PC-3 (cell line): Measurements from ENCODE around the gene GPBP1L1. TPM values are rescaled to one million over a fixed set of nuclear protein-coding genes. Genes with fewer than 3 reads are reported as not detected.
A peak's percentile ranks its signal among the peaks of the same experiment; 100 is the strongest.

Experiments used
- ATAC-seq: fragments of 200-7000 bp; cut with Tn5 transposase; 2 replicates; pipeline ENCODE4 v1.9.1; 2020; ENCODE audit warnings: mild to moderate bottlenecking, moderate library complexity
- BruUV-seq: library from RNA; stranded (reverse); fragments of 400-500 nt; replicated peaks from 2 replicates; lab custom pipeline; 2021; lab: Mats Ljungman, UMichigan
- CTCF ChIA-PET: fragments of 300-600 bp; sonication (Branson Sonifier 250); formaldehyde crosslinking; loops from one replicate; lab custom pipeline; 2022; ENCODE audit warnings: antibody characterized with exemption; lab: Charles Lee
- POLR2A ChIA-PET: fragments of 300-600 bp; sonication (Branson Sonifier 250); formaldehyde crosslinking; loops from one replicate; lab custom pipeline; 2022; ENCODE audit warnings: antibody characterized with exemption; ENCODE audit not compliant: unreplicated experiment; lab: Charles Lee
- DNase-seq: peaks from one replicate; pipeline ENCODE4 v3.0.0-alpha.2; 2015
- H2AFZ ChIP-seq: fragments of 300-600 bp; sonication (generic); 2 replicates; pipeline ENCODE4 v1.6.0; 2016; ENCODE audit warnings: antibody characterized with exemption, low read length
- H3F3A ChIP-seq: fragments of 300-600 bp; sonication (generic); one replicate; pipeline ENCODE4 v1.6.0; 2017; ENCODE audit warnings: antibody characterized with exemption, low read length, control low read depth, mild to moderate bottlenecking; ENCODE audit not compliant: unreplicated experiment
- H3K27ac ChIP-seq: fragments of 300-600 bp; sonication (generic); 2 replicates; pipeline ENCODE4 v1.5.1; 2016; ENCODE audit warnings: mild to moderate bottlenecking, low read length
- H3K27me3 ChIP-seq: fragments of 300-600 bp; sonication (generic); 2 replicates; pipeline ENCODE4 v1.6.1; 2016; ENCODE audit warnings: low read length, mixed read lengths
- H3K36me3 ChIP-seq: fragments of 300-600 bp; sonication (generic); 2 replicates; pipeline ENCODE4 v1.6.1; 2016; ENCODE audit warnings: low read depth, mixed run types, low read length, mixed read lengths
- H3K4me1 ChIP-seq: fragments of 300-600 bp; sonication (generic); 2 replicates; pipeline ENCODE4 v1.5.1; 2016; ENCODE audit warnings: low read length; ENCODE audit not compliant: insufficient read depth
- H3K4me2 ChIP-seq: fragments of 300-600 bp; sonication (generic); 2 replicates; pipeline ENCODE4 v1.6.0; 2016; ENCODE audit warnings: low read length
- H3K4me3 ChIP-seq: fragments of 300-600 bp; sonication (generic); 2 replicates; pipeline ENCODE4 v1.5.1; 2016; ENCODE audit warnings: mild to moderate bottlenecking, low read length, mixed read lengths
- H3K79me2 ChIP-seq: fragments of 300-600 bp; sonication (generic); 2 replicates; pipeline ENCODE4 v1.6.1; 2017; ENCODE audit warnings: low read length, mixed read lengths
- H3K9ac ChIP-seq: fragments of 300-600 bp; sonication (generic); 2 replicates; pipeline ENCODE4 v1.6.0; 2016; ENCODE audit warnings: mild to moderate bottlenecking, low read length
- H3K9me2 ChIP-seq: fragments of 300-600 bp; sonication (generic); replicated peaks from 2 replicates; pipeline ENCODE4 v1.6.1; 2016; ENCODE audit warnings: mixed run types, low read length, mixed read lengths
- H3K9me3 ChIP-seq: fragments of 300-600 bp; sonication (generic); 2 replicates; pipeline ENCODE4 v1.6.1; 2016; ENCODE audit warnings: low read length, mixed read lengths
- H4K20me1 ChIP-seq: fragments of 300-600 bp; sonication (generic); 2 replicates; pipeline ENCODE4 v1.6.1; 2016; ENCODE audit warnings: low read length, mixed read lengths
- EZH2 ChIP-seq: fragments of 300-600 bp; sonication (generic); IDR thresholded peaks from one replicate; pipeline ENCODE4 v1.6.1; 2017; ENCODE audit warnings: antibody characterized with exemption, mild to moderate bottlenecking, low read length; ENCODE audit not compliant: unreplicated experiment
- EZH2phosphoT487 ChIP-seq: fragments of 300-600 bp; sonication (generic); IDR thresholded peaks from 2 replicates; pipeline ENCODE4 v1.6.1; 2018; ENCODE audit warnings: mild to moderate bottlenecking, antibody characterized with exemption, low read length, borderline replicate concordance
- intact Hi-C: fragments of 100-400 bp; cut with micrococcal nuclease; formaldehyde crosslinking; loops from 2 replicates; pipeline ENCODE4 v1.9.0; 2023
- total RNA-seq: library from RNA; depleted of rRNA; stranded (reverse); fragments of >200 nt; gene quantifications from 2 replicates; pipeline ENCODE4 v1.2.3, GENCODE V29; 2014
- TF ChIP-seq, protein P1 (sequence below): fragments of 300-600 bp; sonication (generic); conservative IDR thresholded peaks from 2 replicates; pipeline ENCODE4 v1.5.1; 2017; ENCODE audit warnings: antibody characterized with exemption, low read depth, mild to moderate bottlenecking, low read length

The GPBP1L1 gene
- total RNA-seq, 1 experiment from 2014 or later, result 63.0 TPM

DNA sequence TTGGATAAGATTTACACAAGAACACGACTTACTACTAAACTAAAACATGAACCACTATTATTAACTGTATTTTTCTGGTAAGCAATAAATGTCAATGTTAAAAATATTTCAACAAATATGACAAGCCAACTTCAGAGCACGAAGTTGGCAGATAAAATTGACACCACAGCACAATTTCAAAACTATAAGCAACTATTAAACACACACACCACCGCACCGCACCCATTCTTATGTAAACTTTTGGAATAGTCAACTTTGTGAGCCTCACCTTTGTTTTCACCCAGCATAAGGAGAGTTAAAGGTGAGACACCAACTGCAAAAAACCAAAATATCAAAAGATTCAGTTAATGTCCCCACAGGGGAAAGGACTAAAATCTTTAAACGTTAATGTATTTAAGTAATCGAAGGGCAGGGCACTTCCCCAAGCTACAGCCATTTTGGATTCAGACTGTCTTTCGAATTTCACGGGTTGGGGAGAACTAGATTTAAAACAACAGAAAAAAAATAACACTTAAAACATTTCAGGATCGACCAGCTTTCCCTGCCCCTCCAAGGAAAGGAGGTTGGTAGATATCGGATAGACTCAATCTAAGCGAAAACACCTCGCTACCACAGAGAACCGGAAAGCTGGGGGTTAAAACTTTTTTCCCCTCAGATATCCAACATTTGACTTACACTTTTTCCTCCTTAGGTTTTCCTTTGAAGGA lies 872 bp downstream of the GPBP1L1 start:
- peak overlapping the region; percentile 83 for H2AFZ ChIP-seq
- H3K4me1 ChIP-seq, result peaks cover 30% of the 10 kb centered on the region
- CTCF ChIA-PET, result no interaction called here
- no peaks in the 10 kb centered on the region for H3K27me3 ChIP-seq
- H3F3A ChIP-seq, result no peaks in the 10 kb centered on the region
- H3K27ac ChIP-seq, result peak overlapping the region; percentile 98
- H3K9ac ChIP-seq, result peak overlapping the region; percentile 99
- no peak for ATAC-seq
- peaks cover 4% of the 10 kb centered on the region; the same call in 1 of the 2 replicates for H3K36me3 ChIP-seq
- no TSS peak for BruUV-seq
- peaks cover 84% of the 10 kb centered on the region for H3K79me2 ChIP-seq
- H3K9me3 ChIP-seq, result no peaks in the 10 kb centered on the region
- POLR2A ChIA-PET, result interaction anchor here (0.6 kb wide), 1 partner anchor 117 kb away, joined by 4 read pairs; no protein-coding TSS in a partner anchor
- peak overlapping the region; percentile 99 for H3K4me2 ChIP-seq
- peak; percentile 15 for DNase-seq
- no peaks in the 10 kb centered on the region for H3K9me2 ChIP-seq
- TF ChIP-seq, protein P1, sequence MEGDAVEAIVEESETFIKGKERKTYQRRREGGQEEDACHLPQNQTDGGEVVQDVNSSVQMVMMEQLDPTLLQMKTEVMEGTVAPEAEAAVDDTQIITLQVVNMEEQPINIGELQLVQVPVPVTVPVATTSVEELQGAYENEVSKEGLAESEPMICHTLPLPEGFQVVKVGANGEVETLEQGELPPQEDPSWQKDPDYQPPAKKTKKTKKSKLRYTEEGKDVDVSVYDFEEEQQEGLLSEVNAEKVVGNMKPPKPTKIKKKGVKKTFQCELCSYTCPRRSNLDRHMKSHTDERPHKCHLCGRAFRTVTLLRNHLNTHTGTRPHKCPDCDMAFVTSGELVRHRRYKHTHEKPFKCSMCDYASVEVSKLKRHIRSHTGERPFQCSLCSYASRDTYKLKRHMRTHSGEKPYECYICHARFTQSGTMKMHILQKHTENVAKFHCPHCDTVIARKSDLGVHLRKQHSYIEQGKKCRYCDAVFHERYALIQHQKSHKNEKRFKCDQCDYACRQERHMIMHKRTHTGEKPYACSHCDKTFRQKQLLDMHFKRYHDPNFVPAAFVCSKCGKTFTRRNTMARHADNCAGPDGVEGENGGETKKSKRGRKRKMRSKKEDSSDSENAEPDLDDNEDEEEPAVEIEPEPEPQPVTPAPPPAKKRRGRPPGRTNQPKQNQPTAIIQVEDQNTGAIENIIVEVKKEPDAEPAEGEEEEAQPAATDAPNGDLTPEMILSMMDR, result no peak
- no peak for TF ChIP-seq EZH2phosphoT487
- no peak for TF ChIP-seq EZH2
- H3K4me3 ChIP-seq, result peak overlapping the region; percentile 99
- intact Hi-C loops, result loop anchor here (2.0 to 5.0 kb wide), 3 partner anchors 43 to 197 kb away; partner anchors contain the start of gene NASP
- peaks cover 29% of the 10 kb centered on the region for H4K20me1 ChIP-seq

DNA sequence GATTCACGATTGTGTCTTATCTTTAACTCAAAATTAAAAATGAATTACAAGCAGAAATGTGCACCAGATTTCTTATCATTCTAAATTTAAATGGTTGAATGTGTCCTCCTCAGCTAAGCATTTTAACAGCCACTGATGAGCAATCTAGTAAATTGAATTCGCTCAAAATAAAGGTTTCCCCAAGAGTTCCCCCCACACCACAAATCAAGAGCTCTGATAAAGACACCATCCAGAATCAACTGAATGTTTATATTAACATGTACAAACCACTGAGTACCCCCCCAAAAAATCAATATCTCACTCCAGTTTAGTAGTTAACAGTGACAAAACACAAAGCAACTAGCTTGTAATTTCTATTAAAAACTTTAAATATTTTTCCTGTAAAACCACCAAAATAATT lies 1.9 kb downstream of the GPBP1L1 start:
- H3K9me2 ChIP-seq, result no peaks in the 10 kb centered on the region
- no peaks in the 10 kb centered on the region for H3K9me3 ChIP-seq
- CTCF ChIA-PET, result no interaction called here
- H4K20me1 ChIP-seq, result peaks cover 35% of the 10 kb centered on the region
- POLR2A ChIA-PET, result interaction anchor here (0.7 kb wide), 1 partner anchor 41 kb away, joined by 6 read pairs; no protein-coding TSS in a partner anchor
- no peaks in the 10 kb centered on the region for H3F3A ChIP-seq
- H3K36me3 ChIP-seq, result no peaks in the 10 kb centered on the region
- H2AFZ ChIP-seq, result no peak overlapping the region
- peak overlapping the region; percentile 99 for H3K4me2 ChIP-seq
- H3K79me2 ChIP-seq, result peaks cover 84% of the 10 kb centered on the region
- no peak for DNase-seq
- peak overlapping the region; percentile 99 for H3K9ac ChIP-seq
- H3K4me3 ChIP-seq, result peak overlapping the region; percentile 99
- no peak overlapping the region for H3K27ac ChIP-seq
- BruUV-seq, result no TSS peak
- H3K27me3 ChIP-seq, result no peaks in the 10 kb centered on the region
- ATAC-seq, result no peak
- TF ChIP-seq EZH2phosphoT487, result no peak
- TF ChIP-seq, protein P1, result no peak
- no peak for TF ChIP-seq EZH2
- peaks cover 37% of the 10 kb centered on the region for H3K4me1 ChIP-seq
- intact Hi-C loops, result no loop called here

DNA sequence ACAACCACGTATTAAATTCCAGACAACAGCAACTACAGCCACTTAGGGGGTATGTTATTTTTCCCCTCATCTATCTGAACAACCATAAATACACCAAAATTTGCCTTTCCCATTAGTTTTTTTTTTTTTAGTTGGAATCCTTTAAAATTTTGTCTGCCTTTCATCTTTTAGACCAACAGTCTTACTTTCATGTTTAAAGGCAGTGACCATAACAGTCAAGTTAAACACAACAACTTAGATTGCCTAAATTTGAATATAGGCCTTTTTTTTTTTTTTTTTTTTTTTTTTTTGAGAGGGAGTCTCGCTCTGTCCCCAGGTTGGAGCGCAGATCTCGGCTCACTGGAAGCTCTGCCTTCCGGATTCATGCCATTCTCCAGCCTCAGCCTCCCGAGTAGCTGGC lies 3.4 kb downstream of the GPBP1L1 start:
- H2AFZ ChIP-seq, result no peak overlapping the region
- no peaks in the 10 kb centered on the region for H3K27me3 ChIP-seq
- H3K79me2 ChIP-seq, result peaks cover 84% of the 10 kb centered on the region
- H3K27ac ChIP-seq, result no peak overlapping the region
- intact Hi-C loops, result no loop called here
- H3F3A ChIP-seq, result no peaks in the 10 kb centered on the region
- peaks cover 50% of the 10 kb centered on the region for H4K20me1 ChIP-seq
- DNase-seq (no peak), ATAC-seq (no peak)
- H3K9ac ChIP-seq, result no peak overlapping the region
- H3K9me3 ChIP-seq, result no peaks in the 10 kb centered on the region
- H3K4me2 ChIP-seq, result peak overlapping the region; percentile 4; the same call in 1 of the 2 replicates
- BruUV-seq, result no TSS peak
- no peaks in the 10 kb centered on the region; the same call in 1 of the 2 replicates for H3K36me3 ChIP-seq
- CTCF ChIA-PET, result no interaction called here
- POLR2A ChIA-PET, result no interaction called here
- H3K9me2 ChIP-seq, result no peaks in the 10 kb centered on the region
- TF ChIP-seq EZH2phosphoT487, result no peak
- TF ChIP-seq EZH2, result no peak
- TF ChIP-seq, protein P1, result no peak
- H3K4me1 ChIP-seq, result peaks cover 44% of the 10 kb centered on the region
- no peak overlapping the region for H3K4me3 ChIP-seq
